ENCODE results near the gene OSM. TPM values are rescaled to one million over a fixed set of nuclear protein-coding genes. Genes with fewer than 3 reads are reported as not detected.
A peak's percentile ranks its signal among the peaks of the same experiment; 100 is the strongest.

Gene OSM
- not detected for polyA plus RNA-seq (2013, experiment 1 of 2; ENCODE audit: insufficient read length)
- polyA plus RNA-seq (2013, experiment 2 of 2; ENCODE audit: insufficient read length) = not detected

- DNase-seq = no peak
These were observed at the start of gene OSM for GRCh38 chr22:30266445-30267381. TSS of gene OSM (minus strand) at chr22:30266851. CDS start at chr22:30266799, 52 bp downstream.

DNA sequence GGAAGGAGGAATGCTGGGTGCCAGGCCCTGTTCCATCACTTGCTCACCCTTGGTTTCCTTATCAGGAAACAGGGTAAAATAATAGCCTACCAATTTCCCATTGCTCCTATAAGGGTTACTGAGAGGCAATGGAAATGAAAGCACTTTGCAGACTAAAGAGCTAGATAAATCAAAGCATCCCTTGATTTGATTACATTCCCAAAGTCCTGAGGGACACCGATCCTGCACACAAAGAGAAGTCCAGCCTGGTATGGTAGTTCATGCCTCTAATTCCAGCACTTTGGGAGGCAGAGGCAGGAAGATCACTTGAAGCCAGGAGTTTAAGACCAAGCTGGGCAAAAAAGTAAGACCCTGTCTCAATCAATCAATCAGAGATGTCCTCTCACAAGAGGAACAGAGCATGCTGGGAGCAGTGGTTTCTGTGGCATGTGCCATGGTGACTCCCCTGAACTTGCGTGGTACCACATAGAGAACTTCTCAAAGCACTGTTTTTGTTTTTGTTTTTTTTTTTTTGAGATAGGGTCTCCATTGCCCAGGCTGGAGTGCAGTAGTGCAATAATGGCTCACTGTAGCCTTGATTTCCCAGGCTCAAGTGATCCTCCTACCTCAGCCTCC is 49.4 kb upstream of the OSM start:
- no peak for DNase-seq

GRCh38 chr22:30314915-30315314 is 48.3 kb upstream of the OSM start:
- no peak for DNase-seq

DNA sequence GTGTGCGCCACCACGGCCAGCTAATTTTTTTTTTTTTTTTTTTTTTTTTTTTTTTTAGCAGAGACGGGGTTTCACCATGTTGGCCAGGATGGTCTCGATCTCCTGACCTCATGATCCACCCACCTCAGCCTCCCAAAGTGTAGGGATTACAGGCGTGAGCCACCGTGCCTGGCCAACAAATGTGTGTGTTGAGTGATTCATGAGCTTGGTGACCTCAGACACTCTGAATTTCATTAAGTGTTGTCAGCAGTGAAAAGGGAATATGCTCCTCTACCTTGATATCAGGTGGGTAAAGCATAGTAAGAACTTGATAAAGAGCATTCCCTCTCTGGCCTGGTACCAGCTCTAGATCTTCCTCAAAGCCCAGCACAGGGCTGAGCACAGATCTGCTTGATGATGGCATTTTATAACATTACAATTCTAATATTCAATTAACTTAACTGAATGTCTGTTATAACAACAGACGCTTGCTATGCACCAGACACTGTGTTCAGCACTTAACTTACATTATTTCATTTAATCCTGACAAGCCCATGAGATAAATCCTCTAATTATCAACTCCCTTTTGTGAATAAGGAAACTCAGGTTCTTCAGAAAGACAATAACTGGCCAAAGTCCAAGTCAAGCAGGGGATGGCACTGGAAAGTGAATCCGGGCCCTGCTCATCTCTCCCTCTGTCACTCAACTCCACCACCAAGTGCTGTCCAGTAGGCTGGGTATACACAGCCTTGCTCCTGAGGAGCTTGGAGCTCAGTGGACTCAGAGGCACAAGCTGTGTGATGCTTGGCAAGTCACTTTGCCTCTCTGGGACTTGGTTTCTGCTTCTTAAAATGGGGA is 47.1 kb upstream of the OSM start:
- no peak for DNase-seq

GRCh38 chr22:30312053-30312452 is 45.4 kb upstream of the OSM start:
- peak; percentile 88 for DNase-seq

DNA sequence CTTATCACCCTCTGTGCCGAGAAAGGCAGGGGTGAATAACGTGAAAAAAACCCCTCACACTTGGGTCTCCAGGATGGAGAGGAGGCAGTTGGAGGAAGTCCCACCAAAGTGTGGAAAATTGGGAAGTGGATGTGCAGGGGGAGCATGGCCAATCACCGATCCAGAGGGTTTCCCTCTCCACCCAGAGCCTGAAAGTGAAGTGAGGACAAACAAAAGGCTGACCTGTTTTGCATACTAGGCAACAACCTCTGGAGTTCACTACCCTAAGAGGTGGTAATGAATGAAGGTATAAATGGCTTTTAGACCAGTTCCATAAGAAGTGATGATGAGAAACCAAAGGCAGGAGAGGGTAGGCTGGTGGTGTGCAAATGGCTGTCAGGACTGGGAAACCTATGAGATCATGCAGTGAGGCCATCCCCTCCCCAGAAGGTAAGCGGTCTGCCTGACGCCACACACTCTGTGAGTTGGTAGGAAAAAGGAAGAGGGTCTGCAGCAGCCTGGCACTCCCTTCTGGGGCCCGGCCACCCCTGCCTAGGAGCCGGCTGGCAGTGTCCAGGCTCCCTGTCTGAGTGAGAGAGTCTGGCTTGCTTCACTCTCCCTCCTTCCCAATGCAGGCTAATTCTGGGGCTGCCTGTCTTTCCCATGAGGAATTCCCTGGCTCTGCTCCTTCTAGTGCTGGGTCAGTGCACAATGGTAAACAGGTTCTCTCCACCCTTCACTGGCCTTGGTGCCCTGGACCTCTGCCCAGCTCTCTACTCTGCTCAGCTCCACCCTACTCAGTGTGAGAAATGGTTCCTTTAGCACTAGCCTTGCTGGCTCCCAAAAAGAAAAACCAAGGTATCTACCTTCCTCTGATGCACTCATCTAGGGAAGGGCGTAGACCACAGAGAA is 44.5 kb upstream of the OSM start:
- peak; percentile 40 for DNase-seq

GRCh38 chr22:30309951-30310741 is 43.5 kb upstream of the OSM start:
- DNase-seq = peak; percentile 45

GRCh38 chr22:30308518-30309230 is 42.0 kb upstream of the OSM start:
- DNase-seq = no peak

DNA sequence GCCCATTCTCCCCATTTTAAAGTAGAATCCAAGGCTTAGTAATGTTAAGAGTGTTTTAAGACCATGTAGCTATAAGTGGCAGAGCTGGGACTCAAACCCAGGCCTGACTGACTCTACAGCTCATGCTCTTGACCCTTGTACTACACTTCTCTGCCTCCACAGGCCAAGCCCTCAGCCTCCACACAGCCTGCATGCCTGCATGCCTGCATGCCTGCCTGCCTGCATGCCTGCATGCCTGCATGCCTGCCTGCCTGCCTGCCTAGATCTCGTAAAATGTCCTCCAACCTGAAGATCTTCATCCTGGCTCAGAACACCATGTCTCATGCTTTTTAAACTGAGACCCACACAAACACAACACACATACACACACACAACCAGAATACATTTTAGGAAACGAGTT is 41.4 kb upstream of the OSM start:
- DNase-seq = no peak

- no peak for DNase-seq
These were observed 40.5 kb upstream of the OSM start for GRCh38 chr22:30307041-30307574.

GRCh38 chr22:30306627-30307011 is 40.0 kb upstream of the OSM start:
- DNase-seq = no peak

DNA sequence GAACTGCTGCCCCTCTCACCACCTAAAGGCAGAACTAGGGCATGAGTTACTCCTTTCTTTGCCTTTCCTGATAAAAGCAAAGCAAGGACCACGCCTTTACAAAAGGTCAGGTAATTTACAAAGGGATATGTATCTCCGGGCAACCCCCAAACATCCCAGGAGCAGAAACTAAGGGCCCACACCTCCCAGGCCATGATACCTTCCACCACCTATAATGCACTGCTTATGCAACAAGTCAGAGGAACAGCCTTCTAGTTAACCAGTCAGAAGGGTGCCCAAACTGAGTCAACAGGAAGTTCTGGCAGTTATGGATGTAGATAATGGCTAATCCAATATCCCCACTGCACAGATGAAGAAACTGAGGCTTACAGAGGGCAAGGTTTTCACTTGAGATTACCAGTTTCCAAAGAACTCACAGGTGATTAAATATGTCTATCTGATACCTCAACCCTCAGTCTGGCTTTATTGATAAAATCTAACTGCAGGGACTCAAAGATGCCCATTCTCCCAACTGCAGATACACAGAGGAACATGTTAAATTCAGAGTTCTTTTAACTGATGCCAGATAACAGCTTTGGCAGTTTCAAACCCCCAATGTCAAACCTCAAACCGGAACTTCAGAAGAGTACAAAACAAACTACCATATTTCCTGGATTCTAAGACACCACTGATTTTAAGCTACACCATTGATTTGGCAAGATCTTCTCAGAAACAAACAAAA is 39.4 kb upstream of the OSM start:
- DNase-seq = no peak

GRCh38 chr22:30305519-30305905 is 38.9 kb upstream of the OSM start:
- no peak for DNase-seq

DNA sequence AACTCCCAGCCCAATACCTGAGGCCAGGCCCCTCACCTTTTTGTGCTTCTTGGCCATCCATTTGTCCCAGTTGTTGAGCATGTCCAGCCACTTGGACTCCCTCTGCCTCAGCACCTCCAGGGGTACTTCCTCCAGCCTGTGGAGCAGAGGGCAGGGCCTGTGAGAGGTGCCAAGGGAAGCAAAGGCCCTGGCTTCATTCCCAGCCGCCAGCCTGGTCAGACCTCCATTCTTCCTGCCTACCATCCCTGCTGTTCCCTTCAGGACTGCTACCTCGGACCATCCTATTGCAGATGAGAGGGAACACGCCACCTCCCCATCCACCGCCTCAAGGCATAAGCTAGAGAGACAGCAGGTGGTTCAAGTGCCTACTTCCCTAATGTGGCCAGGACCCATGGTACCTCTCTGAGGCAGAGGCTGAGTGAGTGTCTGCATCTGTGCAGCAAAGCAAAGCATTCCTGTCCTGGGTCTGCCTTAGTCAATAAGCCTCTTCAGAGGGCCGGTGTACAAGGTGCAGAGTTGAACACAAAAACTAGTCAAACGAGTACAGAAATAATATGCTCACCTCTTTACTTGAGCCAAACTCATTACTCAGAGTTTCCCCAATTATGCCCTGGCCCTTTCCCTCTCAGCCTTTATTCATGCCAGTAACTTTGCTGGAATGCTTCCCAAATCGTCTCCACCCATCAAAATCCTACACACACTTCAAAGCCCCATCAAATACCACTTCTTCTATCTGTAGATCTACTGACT is 38.0 kb upstream of the OSM start:
- DNase-seq = no peak

GRCh38 chr22:30302810-30303138 is 36.1 kb upstream of the OSM start:
- no peak for DNase-seq

DNA sequence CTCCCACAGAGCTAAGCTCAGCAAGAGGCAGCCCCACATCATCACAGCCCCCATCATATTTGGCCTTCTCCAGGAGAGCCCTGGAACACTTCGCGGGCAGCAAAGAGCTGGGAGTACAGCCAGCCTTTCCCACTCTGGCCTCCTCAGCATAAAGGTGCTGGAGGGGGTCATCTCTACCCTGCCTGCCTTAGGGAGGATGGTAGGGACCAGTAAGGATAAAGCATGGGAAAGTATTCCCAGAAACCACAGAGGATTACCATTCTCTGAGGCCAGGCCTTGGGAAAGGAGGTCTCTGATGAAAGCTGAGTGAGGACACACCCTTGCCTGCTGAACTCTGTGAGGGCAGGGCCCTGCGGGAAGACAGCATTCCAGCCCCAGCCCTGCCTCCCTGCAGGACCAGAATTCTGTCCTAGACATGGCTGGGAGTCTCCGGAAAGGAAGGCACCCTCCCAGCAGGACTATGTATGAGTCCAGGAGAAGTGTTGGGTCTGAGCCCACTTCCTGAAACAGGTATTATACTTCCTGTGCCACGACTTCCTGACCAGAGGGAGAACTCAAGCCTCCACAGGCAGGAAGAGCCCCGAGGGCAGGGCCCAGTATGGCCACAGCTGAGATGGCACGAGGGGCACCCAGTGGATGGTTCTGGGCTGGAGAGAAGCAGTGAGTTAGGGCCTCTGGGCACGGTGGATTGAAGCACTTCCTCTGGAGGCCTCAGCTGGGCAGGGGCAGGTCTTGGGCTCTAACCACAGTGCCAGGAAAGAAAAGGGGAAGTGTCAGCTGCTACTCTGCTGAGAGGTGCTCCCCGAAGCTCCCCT is 35.6 kb upstream of the OSM start:
- peak; percentile 87 for DNase-seq

GRCh38 chr22:30299322-30299721 is 32.7 kb upstream of the OSM start:
- no peak for DNase-seq

Data from fibroblast of skin of back (primary cell).